ENCODE results near the gene DNASE1L2.

The DNASE1L2 gene

GRCh38 chr16:2277466-2278271 is 41.4 kb downstream of the DNASE1L2 start:
- Histone ChIP-seq H3K4me3 (ENCODE audit: low read length) (no peak overlapping the region), H3K9me3 (replicated peaks; ENCODE audit: low read length) (no peaks in the 10 kb centered on the region), H3K27me3 (ENCODE audit: control insufficient read depth, insufficient read depth, low read length) (peaks cover 10% of the 10 kb centered on the region), H3K36me3 (ENCODE audit: insufficient read depth, low read length) (no peaks in the 10 kb centered on the region), H3K9ac (ENCODE audit: low read depth, low read length) (no peak overlapping the region), H3K4me1 (ENCODE audit: control insufficient read depth, insufficient read depth, low read length) (no peaks in the 10 kb centered on the region), H3K4me2 (ENCODE audit: low read length) (no peak overlapping the region)

GRCh38 chr16:2278272-2278608 is 42.0 kb downstream of the DNASE1L2 start:
- Histone ChIP-seq H3K9ac (ENCODE audit: low read depth, low read length) (no peak overlapping the region), H3K27me3 (ENCODE audit: control insufficient read depth, insufficient read depth, low read length) (peaks cover 10% of the 10 kb centered on the region), H3K4me3 (ENCODE audit: low read length) (no peak overlapping the region), H3K4me1 (ENCODE audit: control insufficient read depth, insufficient read depth, low read length) (no peaks in the 10 kb centered on the region), H3K9me3 (replicated peaks; ENCODE audit: low read length) (no peaks in the 10 kb centered on the region), H3K36me3 (ENCODE audit: insufficient read depth, low read length) (no peaks in the 10 kb centered on the region), H3K4me2 (ENCODE audit: low read length) (no peak overlapping the region)

- no peaks in the 10 kb centered on the region for H3K4me1 ChIP-seq (ENCODE audit: control insufficient read depth, insufficient read depth, low read length)
- H3K36me3 ChIP-seq (ENCODE audit: insufficient read depth, low read length), result no peaks in the 10 kb centered on the region
- H3K9ac ChIP-seq (ENCODE audit: low read depth, low read length), result no peak overlapping the region
Measured at GRCh38 chr16:2278956-2279800, 42.9 kb downstream of the DNASE1L2 start.

GRCh38 chr16:2280461-2280860 is 44.2 kb downstream of the DNASE1L2 start:
- Histone ChIP-seq H3K9ac (ENCODE audit: low read depth, low read length) (no peak overlapping the region), H3K4me2 (ENCODE audit: low read length) (no peak overlapping the region), H3K4me1 (ENCODE audit: control insufficient read depth, insufficient read depth, low read length) (no peaks in the 10 kb centered on the region), H3K27me3 (ENCODE audit: control insufficient read depth, insufficient read depth, low read length) (peaks cover 10% of the 10 kb centered on the region), H3K36me3 (ENCODE audit: insufficient read depth, low read length) (no peaks in the 10 kb centered on the region), H3K4me3 (ENCODE audit: low read length) (no peak overlapping the region), H3K9me3 (replicated peaks; ENCODE audit: low read length) (no peaks in the 10 kb centered on the region)

More at GRCh38 chr16:2278956-2279800, 42.9 kb downstream of the DNASE1L2 start:
- H3K9me3 ChIP-seq (replicated peaks; ENCODE audit: low read length), result no peaks in the 10 kb centered on the region
- H3K27me3 ChIP-seq (ENCODE audit: control insufficient read depth, insufficient read depth, low read length), result peaks cover 10% of the 10 kb centered on the region
- H3K4me2 ChIP-seq (ENCODE audit: low read length), result no peak overlapping the region
- H3K4me3 ChIP-seq (ENCODE audit: low read length), result no peak overlapping the region

- Histone ChIP-seq H3K36me3 (ENCODE audit: insufficient read depth, low read length) (no peaks in the 10 kb centered on the region), H3K4me2 (ENCODE audit: low read length) (no peak overlapping the region), H3K27me3 (ENCODE audit: control insufficient read depth, insufficient read depth, low read length) (peaks cover 10% of the 10 kb centered on the region), H3K4me1 (ENCODE audit: control insufficient read depth, insufficient read depth, low read length) (no peaks in the 10 kb centered on the region), H3K9ac (ENCODE audit: low read depth, low read length) (no peak overlapping the region), H3K4me3 (ENCODE audit: low read length) (no peak overlapping the region), H3K9me3 (replicated peaks; ENCODE audit: low read length) (no peaks in the 10 kb centered on the region)
Measured at GRCh38 chr16:2280981-2281542, 44.8 kb downstream of the DNASE1L2 start.

GRCh38 chr16:2282262-2282661 is 46.0 kb downstream of the DNASE1L2 start:
- Histone ChIP-seq H3K36me3 (ENCODE audit: insufficient read depth, low read length) (no peaks in the 10 kb centered on the region), H3K4me3 (ENCODE audit: low read length) (no peak overlapping the region), H3K9ac (ENCODE audit: low read depth, low read length) (no peak overlapping the region), H3K4me2 (ENCODE audit: low read length) (no peak overlapping the region), H3K9me3 (replicated peaks; ENCODE audit: low read length) (no peaks in the 10 kb centered on the region), H3K27me3 (ENCODE audit: control insufficient read depth, insufficient read depth, low read length) (peaks cover 10% of the 10 kb centered on the region), H3K4me1 (ENCODE audit: control insufficient read depth, insufficient read depth, low read length) (no peaks in the 10 kb centered on the region)

- Histone ChIP-seq H3K4me3 (ENCODE audit: low read length) (no peak overlapping the region), H3K9me3 (replicated peaks; ENCODE audit: low read length) (no peaks in the 10 kb centered on the region), H3K4me1 (ENCODE audit: control insufficient read depth, insufficient read depth, low read length) (no peaks in the 10 kb centered on the region), H3K36me3 (ENCODE audit: insufficient read depth, low read length) (no peaks in the 10 kb centered on the region), H3K27me3 (ENCODE audit: control insufficient read depth, insufficient read depth, low read length) (peaks cover 10% of the 10 kb centered on the region), H3K9ac (ENCODE audit: low read depth, low read length) (no peak overlapping the region), H3K4me2 (ENCODE audit: low read length) (no peak overlapping the region)
Measured at GRCh38 chr16:2282866-2283555, 46.8 kb downstream of the DNASE1L2 start.

- no peak overlapping the region for H3K4me2 ChIP-seq (ENCODE audit: low read length)
- H3K4me3 ChIP-seq (ENCODE audit: low read length), result no peak overlapping the region
- no peaks in the 10 kb centered on the region for H3K36me3 ChIP-seq (ENCODE audit: insufficient read depth, low read length)
- H3K9me3 ChIP-seq (replicated peaks; ENCODE audit: low read length), result no peaks in the 10 kb centered on the region
- no peaks in the 10 kb centered on the region for H3K4me1 ChIP-seq (ENCODE audit: control insufficient read depth, insufficient read depth, low read length)
- H3K9ac ChIP-seq (ENCODE audit: low read depth, low read length), result no peak overlapping the region
- peaks cover 7% of the 10 kb centered on the region for H3K27me3 ChIP-seq (ENCODE audit: control insufficient read depth, insufficient read depth, low read length)
Measured at GRCh38 chr16:2284001-2284770, 47.9 kb downstream of the DNASE1L2 start.

GRCh38 chr16:2284797-2285576 is 48.7 kb downstream of the DNASE1L2 start:
- H3K27me3 ChIP-seq (ENCODE audit: control insufficient read depth, insufficient read depth, low read length), result peaks cover 7% of the 10 kb centered on the region
- no peaks in the 10 kb centered on the region for H3K4me1 ChIP-seq (ENCODE audit: control insufficient read depth, insufficient read depth, low read length)
- no peak overlapping the region for H3K9ac ChIP-seq (ENCODE audit: low read depth, low read length)
- no peaks in the 10 kb centered on the region for H3K36me3 ChIP-seq (ENCODE audit: insufficient read depth, low read length)
- no peak overlapping the region for H3K4me3 ChIP-seq (ENCODE audit: low read length)
- H3K4me2 ChIP-seq (ENCODE audit: low read length), result no peak overlapping the region
- no peaks in the 10 kb centered on the region for H3K9me3 ChIP-seq (replicated peaks; ENCODE audit: low read length)

- Histone ChIP-seq H3K4me1 (ENCODE audit: control insufficient read depth, insufficient read depth, low read length) (no peaks in the 10 kb centered on the region), H3K4me3 (ENCODE audit: low read length) (no peak overlapping the region), H3K9ac (ENCODE audit: low read depth, low read length) (no peak overlapping the region), H3K4me2 (ENCODE audit: low read length) (no peak overlapping the region), H3K36me3 (ENCODE audit: insufficient read depth, low read length) (no peaks in the 10 kb centered on the region), H3K27me3 (ENCODE audit: control insufficient read depth, insufficient read depth, low read length) (peaks cover under 1% of the 10 kb centered on the region), H3K9me3 (replicated peaks; ENCODE audit: low read length) (no peaks in the 10 kb centered on the region)
Measured at GRCh38 chr16:2285731-2286191, 49.5 kb downstream of the DNASE1L2 start.
